ENCODE results near the gene PDLIM7.
A peak's percentile ranks its signal among the peaks of the same experiment; 100 is the strongest.
"Not testable (repeated sequence)": the region's sequence is repeated elsewhere in the genome, so short reads cannot be mapped to it uniquely, and the experiment has no call there.

Gene PDLIM7

DNA sequence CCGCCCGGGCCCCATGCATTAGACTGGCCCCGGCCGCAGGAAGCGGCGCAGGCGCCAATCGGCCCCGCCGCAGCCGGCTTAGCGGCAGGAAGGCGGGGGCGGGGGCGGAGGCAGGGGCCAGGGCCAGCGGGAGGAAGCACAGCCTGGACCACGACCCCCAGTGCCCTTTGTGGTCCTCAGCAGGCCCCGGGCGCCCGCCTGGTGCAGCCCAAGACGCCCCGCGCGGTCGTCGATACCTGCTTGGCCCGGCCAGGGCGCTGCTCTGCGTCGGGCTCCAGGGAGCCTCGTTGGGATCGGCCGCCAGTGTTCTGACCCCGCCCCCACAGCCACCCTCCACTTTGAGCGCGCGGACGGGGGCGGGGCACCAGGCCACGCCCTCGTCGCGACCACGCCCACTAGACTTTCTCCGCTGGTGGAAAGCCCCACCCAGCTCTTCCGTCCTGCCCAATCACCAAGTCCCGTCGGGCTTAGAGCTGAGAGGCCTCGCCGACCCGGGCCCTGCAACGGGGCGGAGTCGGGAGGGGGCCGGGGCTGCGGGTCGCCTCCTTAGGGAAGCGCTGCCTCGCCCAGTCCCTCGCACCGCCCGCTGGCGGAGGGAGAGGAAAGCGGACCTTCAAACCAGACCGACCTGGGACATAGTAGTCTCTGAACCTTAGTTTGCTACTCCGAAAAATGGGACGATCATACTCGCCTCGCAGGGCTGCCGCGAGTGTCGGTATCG lies at the start of gene PDLIM7:
Gene PDLIM7 (minus strand): TSS at position 313 of the 721 bp plus-strand sequence. CDS start 1,092 bp downstream, outside the sequence.
- peak; percentile 97 for DNase-seq (ENCODE audit: low spot score)

DNA sequence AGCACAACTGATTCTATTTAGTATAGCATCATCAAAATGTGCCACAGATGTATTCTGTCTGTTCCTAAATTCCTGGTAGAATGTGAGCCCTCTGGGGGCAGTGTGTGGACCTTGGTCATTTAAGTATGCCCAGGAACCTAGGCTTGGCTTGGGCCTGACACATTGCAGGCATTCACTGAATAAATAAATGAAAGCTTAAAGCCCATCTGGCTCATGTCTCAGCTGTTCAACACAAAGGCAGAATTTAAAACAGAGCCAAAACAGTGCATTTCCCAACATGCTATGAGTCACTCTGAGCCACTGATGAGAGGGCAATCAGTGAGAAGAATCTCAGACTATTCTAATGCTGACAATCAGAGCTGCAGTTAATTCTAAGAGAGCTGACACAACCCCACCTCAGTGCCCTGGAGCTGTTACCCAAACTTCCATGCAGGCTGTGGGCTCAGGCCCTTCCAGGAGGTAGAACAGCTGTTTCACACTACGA lies 48.9 kb upstream of the PDLIM7 start:
- no peak for DNase-seq (ENCODE audit: low spot score)

- no peak for DNase-seq (ENCODE audit: low spot score)
These were observed 48.3 kb upstream of the PDLIM7 start for GRCh38 chr5:177545487-177546257.

GRCh38 chr5:177542816-177543465 lies 45.5 kb upstream of the PDLIM7 start:
- no peak for DNase-seq (ENCODE audit: low spot score)

DNA sequence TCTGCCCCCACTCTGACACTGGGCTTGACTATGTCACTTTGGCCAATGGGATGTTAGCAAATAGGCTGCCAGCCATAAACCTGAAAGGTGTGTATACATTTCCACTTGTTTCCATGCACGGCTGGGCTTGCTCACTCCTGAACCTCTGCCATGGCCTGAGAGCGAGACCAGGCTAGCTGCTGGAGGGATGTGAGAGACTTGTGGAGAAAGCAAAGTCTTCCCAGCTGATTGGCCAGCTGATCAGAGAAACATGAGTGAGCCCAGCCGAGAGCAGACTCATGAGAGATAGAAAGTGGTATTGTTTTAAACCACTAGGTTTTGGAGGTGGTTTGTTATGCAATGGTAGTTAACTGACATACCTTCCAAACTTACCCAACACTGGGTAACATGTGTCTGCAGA lies 43.0 kb upstream of the PDLIM7 start:
- no peak for DNase-seq (ENCODE audit: low spot score)

DNA sequence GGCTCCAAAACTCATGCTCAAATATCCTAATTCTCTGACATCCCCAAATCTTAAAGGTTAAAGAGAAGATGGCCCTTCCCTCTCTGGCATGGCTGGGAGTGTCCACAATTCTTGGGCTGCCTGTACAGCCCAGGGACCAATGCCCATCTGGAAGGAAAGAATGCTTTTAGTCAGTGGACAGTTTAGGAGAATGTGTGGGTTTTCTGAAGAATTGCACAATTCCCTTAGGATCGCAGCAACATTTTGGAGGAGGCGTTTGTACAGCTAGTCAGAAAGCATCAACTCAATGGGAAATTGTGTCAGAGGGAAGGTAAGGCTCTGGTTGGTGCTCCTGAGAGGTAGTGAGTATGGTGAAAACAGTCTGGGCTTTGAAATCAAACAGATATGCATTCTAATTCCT lies 42.0 kb upstream of the PDLIM7 start:
- no peak for DNase-seq (ENCODE audit: low spot score)

GRCh38 chr5:177538876-177539275 lies 41.5 kb upstream of the PDLIM7 start:
- no peak for DNase-seq (ENCODE audit: low spot score)

- DNase-seq (ENCODE audit: low spot score) = no peak
These were observed 40.3 kb upstream of the PDLIM7 start for GRCh38 chr5:177537389-177538361.

DNA sequence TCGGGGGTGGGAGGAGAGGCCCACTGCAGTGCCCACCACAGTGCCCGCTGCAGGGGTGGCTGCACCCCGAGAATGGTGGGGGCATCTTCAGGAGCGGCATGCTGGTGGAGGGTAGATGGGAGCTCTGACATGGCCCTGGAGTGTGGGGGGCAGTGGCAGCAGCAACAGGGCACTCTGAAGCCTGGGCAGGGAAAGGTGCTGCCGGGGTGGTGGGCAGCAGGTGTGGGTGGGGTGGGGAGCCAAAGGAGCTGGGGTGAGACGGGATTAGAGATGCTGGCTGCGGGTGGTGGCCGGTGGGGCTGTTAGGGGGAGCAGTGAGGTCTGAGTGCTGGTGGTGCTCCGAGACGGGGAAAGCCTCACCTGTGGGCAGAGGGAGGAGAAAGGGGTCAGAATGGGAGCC lies 39.0 kb upstream of the PDLIM7 start:
- DNase-seq (ENCODE audit: low spot score) = no peak

GRCh38 chr5:177535125-177535524 lies 37.7 kb upstream of the PDLIM7 start:
- DNase-seq (ENCODE audit: low spot score) = no peak

DNA sequence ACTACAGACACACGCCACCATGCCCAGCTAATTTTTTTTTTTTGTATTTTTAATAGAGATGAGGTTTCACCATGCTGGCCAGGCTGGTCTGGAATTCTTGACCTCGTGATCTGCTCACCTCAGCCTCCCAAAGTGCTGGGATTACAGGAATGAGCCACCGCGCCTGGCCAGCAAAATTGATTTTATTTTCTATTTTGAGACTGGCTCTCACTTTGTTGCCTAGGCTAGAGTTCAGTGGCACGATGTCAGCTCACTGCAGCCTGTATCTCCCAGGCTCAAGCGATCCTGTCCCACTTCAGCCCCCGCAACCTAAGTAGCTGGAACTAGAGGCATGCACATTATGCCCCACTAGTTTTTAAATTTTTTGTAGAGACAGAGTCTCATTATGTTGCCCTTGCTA lies 37.0 kb upstream of the PDLIM7 start:
- not testable (repeated sequence) for DNase-seq (ENCODE audit: low spot score)

- DNase-seq (ENCODE audit: low spot score) = no peak
These were observed 34.0 kb upstream of the PDLIM7 start for GRCh38 chr5:177531209-177531940.

DNA sequence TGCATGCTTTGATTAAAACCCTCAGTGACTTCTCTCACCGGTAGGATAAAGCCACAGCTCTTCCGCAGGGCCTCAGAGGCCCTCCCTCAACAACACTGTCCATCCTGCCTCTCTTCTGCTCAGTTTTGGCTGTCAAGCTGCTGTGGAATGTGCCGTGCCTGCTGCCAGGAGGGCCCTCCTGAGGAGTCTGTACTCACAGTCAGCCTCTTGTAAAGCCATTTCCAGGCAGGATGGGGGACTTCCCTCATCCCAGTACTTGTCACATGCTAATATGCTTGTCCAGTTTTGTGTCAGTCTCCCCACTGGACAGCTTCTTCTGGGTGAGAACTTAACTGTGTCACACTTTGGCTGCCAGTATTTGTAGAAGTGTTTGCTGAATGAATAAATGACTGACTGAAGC lies 33.2 kb upstream of the PDLIM7 start:
- DNase-seq (ENCODE audit: low spot score) = no peak

DNA sequence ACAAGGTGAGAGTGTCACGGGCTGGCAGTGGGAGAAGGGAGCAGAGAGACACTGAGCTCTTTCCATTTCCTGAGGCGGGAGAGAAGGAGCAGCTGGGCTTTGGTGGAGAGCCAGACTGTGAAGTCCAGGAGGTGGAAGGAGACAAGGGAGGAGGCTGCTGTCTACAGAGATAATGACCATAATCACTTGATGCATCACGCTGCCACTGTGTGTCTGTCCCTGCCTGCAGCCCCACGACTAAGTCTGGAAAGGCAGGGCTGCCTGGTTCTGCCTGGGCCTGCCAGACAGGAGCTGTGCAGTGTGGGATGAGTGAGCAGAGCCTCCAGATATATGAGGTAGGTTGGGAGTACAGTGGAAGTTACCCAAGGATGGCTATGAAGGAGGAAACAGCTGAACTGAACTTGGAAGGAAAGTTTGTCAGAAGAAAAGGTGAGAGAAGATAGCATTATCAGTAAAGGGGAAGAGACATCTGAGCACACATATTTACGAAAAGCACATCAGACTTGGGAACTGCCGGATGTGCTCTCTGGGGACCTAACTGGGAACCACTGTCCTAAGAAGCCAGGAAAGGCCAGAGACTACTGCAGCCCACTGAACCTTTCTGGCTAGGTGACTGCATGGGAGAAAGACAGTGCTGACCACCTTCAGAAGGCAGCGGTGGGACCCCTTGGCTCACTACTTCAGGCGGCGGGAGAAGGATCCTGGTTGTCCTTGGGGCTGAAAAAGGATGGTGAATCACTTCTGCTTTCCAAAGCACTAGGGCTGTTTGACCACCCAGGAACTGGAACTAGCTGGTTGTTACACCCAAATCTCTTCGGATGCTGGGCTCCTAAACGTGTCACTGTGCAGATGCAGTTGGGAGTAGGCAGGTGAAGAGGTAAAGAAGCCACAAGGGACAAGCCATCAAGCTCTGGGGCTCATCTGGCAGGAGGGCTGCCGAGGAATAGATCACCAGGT lies 32.1 kb upstream of the PDLIM7 start:
- no peak for DNase-seq (ENCODE audit: low spot score)

GRCh38 chr5:177528631-177529030 lies 31.2 kb upstream of the PDLIM7 start:
- no peak for DNase-seq (ENCODE audit: low spot score)

GRCh38 chr5:177527595-177527994 lies 30.2 kb upstream of the PDLIM7 start:
- DNase-seq (ENCODE audit: low spot score) = no peak

GRCh38 chr5:177526791-177527190 lies 29.4 kb upstream of the PDLIM7 start:
- no peak for DNase-seq (ENCODE audit: low spot score)

GRCh38 chr5:177526191-177526590 lies 28.8 kb upstream of the PDLIM7 start:
- DNase-seq (ENCODE audit: low spot score) = no peak

- DNase-seq (ENCODE audit: low spot score) = no peak
These were observed 27.7 kb upstream of the PDLIM7 start for GRCh38 chr5:177524941-177525655.
